HepG2 (cell line): ENCODE data around the gene SLC10A1. TPM values are rescaled to one million over a fixed set of nuclear protein-coding genes. Genes with fewer than 3 reads are reported as not detected.

Source experiments
- ATF7-NPFF ChIP-seq: sonication (generic); formaldehyde crosslinking; IDR thresholded peaks from 2 replicates; pipeline ENCODE4 v1.8.1; 2023; ENCODE audit warnings: mild to moderate bottlenecking, low read depth, missing genetic modification reagents, moderate library complexity
- ATRX ChIP-seq: sonication (generic); formaldehyde crosslinking; IDR thresholded peaks from 2 replicates; pipeline ENCODE4 v1.4.0; 2020; ENCODE audit warnings: missing genetic modification reagents, borderline replicate concordance
- CAMTA2 ChIP-seq: sonication (generic); formaldehyde crosslinking; IDR thresholded peaks from 2 replicates; pipeline ENCODE4 v1.4.0; 2020; ENCODE audit warnings: mild to moderate bottlenecking, missing genetic modification reagents, borderline replicate concordance
- CC2D1A ChIP-seq: sonication (generic); formaldehyde crosslinking; IDR thresholded peaks from 2 replicates; pipeline ENCODE4 v1.8.1; 2023; ENCODE audit warnings: mild to moderate bottlenecking, missing genetic modification reagents
- CENPBD1 ChIP-seq: sonication (generic); formaldehyde crosslinking; IDR thresholded peaks from 2 replicates; pipeline ENCODE4 v1.8.0; 2022; ENCODE audit warnings: missing genetic modification reagents, low read depth, mild to moderate bottlenecking, borderline replicate concordance
- CREB1 ChIP-seq, 2 experiments: fragments of 450-650 bp in 1 of 2; IDR thresholded peaks; 2 replicates each; pipeline ENCODE4 v1.6.1; 2016 to 2017; ENCODE audit warnings: control low read depth in 1 of 2, mild to moderate bottlenecking in 1 of 2, missing compliant biosample characterization in 1 of 2, missing genetic modification characterization in 1 of 2
- CREBL2 ChIP-seq: sonication (generic); formaldehyde crosslinking; IDR thresholded peaks from 2 replicates; pipeline ENCODE4 v1.8.1; 2023; ENCODE audit warnings: missing genetic modification reagents, mild to moderate bottlenecking, borderline replicate concordance
- DNMT3B ChIP-seq: conservative IDR thresholded peaks from 2 replicates; pipeline ENCODE4 v1.6.1; 2016; ENCODE audit warnings: missing biosample characterization, control low read depth
- FOXP1 ChIP-seq, 2 experiments: fragments of 450-650 bp in 1 of 2; IDR thresholded peaks; 2 replicates each; pipeline ENCODE4 v1.6.1; 2017 to 2018; ENCODE audit warnings: antibody characterized with exemption in 1 of 2
- HDAC2 ChIP-seq: sonication (generic); formaldehyde crosslinking; IDR thresholded peaks from 2 replicates; pipeline ENCODE4 v1.4.0; 2020; ENCODE audit warnings: missing genetic modification reagents
- KAT8 ChIP-seq: IDR thresholded peaks from 2 replicates; pipeline ENCODE4 v1.6.1; 2016; ENCODE audit warnings: missing genetic modification reagents, missing compliant biosample characterization
- KDM3A ChIP-seq: IDR thresholded peaks from 2 replicates; pipeline ENCODE4 v1.6.1; 2018; ENCODE audit warnings: low read depth, missing compliant biosample characterization
- MXI1 ChIP-seq: IDR thresholded peaks from 3 replicates; pipeline ENCODE4 v1.6.1; 2012; ENCODE audit warnings: low read depth, low read length, inconsistent platforms, borderline replicate concordance
- MYNN ChIP-seq: sonication (generic); formaldehyde crosslinking; IDR thresholded peaks from 2 replicates; pipeline ENCODE4 v1.4.0; 2020; ENCODE audit warnings: mild to moderate bottlenecking, low read depth, missing genetic modification reagents
- NFATC3 ChIP-seq: sonication (generic); formaldehyde crosslinking; IDR thresholded peaks from 2 replicates; pipeline ENCODE4 v1.5.1; 2020; ENCODE audit warnings: mild to moderate bottlenecking, missing genetic modification reagents
- PITX1 ChIP-seq: sonication (generic); formaldehyde crosslinking; IDR thresholded peaks from 2 replicates; pipeline ENCODE4 v1.5.1; 2020; ENCODE audit warnings: mild to moderate bottlenecking, missing genetic modification reagents
- POLR2A ChIP-seq, 2 experiments: IDR thresholded peaks; 2 replicates each; pipeline ENCODE4 v1.6.1; 2011; ENCODE audit warnings: low read depth in 2 of 2, low read length in 2 of 2, mild to moderate bottlenecking in 1 of 2, moderate library complexity in 1 of 2; ENCODE audit not compliant: insufficient read depth in 1 of 2
- RAD51 ChIP-seq: fragments of 450-650 bp; IDR thresholded peaks from 2 replicates; pipeline ENCODE4 v1.6.1; 2016; ENCODE audit warnings: borderline replicate concordance
- RBFOX2 ChIP-seq: fragments of 200-400 bp; formaldehyde crosslinking; IDR thresholded peaks from 2 replicates; pipeline ENCODE4 v1.6.1; 2017; ENCODE audit warnings: low read depth, mild to moderate bottlenecking, low read length
- SATB2 ChIP-seq: sonication (generic); formaldehyde crosslinking; IDR thresholded peaks from 2 replicates; pipeline ENCODE4 v1.5.0; 2020; ENCODE audit warnings: missing genetic modification reagents
- SMARCE1 ChIP-seq: fragments of 450-650 bp; IDR thresholded peaks from 2 replicates; pipeline ENCODE4 v1.6.1; 2017; ENCODE audit warnings: borderline replicate concordance
- SOX13 ChIP-seq, 3 experiments: fragments of 450-650 bp in 1 of 3; sonication (generic) in 1 of 3; formaldehyde crosslinking in 1 of 3; IDR thresholded peaks in 2 of 3; conservative IDR thresholded peaks in 1 of 3; 2 replicates each; pipeline versions ENCODE4 v1.5.0 to v1.6.1; 2016 to 2020; ENCODE audit warnings: antibody characterized with exemption in 1 of 3, mild to moderate bottlenecking in 1 of 3, missing compliant biosample characterization in 1 of 3, missing genetic modification reagents in 1 of 3, moderate library complexity in 1 of 3
- SOX6 ChIP-seq, 2 experiments: fragments of 450-650 bp in 1 of 2; sonication (generic) in 1 of 2; formaldehyde crosslinking in 1 of 2; IDR thresholded peaks; 2 replicates each; pipeline versions ENCODE4 v1.4.0 to v1.6.1; 2017 to 2020; ENCODE audit warnings: antibody characterized with exemption in 1 of 2, mild to moderate bottlenecking in 1 of 2, missing genetic modification reagents in 1 of 2
- SP5 ChIP-seq: IDR thresholded peaks from 2 replicates; pipeline ENCODE4 v1.6.1; 2016; ENCODE audit warnings: low read depth, borderline replicate concordance
- SRF ChIP-seq: IDR thresholded peaks from 2 replicates; pipeline ENCODE4 v1.6.1; 2011; ENCODE audit warnings: mild to moderate bottlenecking, low read depth, low read length, moderate library complexity
- ZNF607 ChIP-seq: sonication (generic); formaldehyde crosslinking; IDR thresholded peaks from 2 replicates; pipeline ENCODE4 v1.5.1; 2020; ENCODE audit warnings: missing genetic modification reagents, mild to moderate bottlenecking, borderline replicate concordance
- ZNF784 ChIP-seq: sonication (generic); formaldehyde crosslinking; IDR thresholded peaks from 2 replicates; pipeline ENCODE4 v1.5.1; 2020; ENCODE audit warnings: missing genetic modification reagents, mild to moderate bottlenecking, borderline replicate concordance
- ZSCAN30 ChIP-seq: sonication (generic); formaldehyde crosslinking; IDR thresholded peaks from 2 replicates; pipeline ENCODE4 v1.5.0; 2020; ENCODE audit warnings: mild to moderate bottlenecking, missing genetic modification reagents
- ZSCAN5A ChIP-seq: sonication (generic); formaldehyde crosslinking; IDR thresholded peaks from 2 replicates; pipeline ENCODE4 v1.8.0; 2022; ENCODE audit warnings: mild to moderate bottlenecking, missing genetic modification reagents, borderline replicate concordance
- polyA plus RNA-seq, 8 experiments: library from polyadenylated mRNA; depleted of rRNA in 3 of 8; stranded (reverse) in 7 of 8; unstranded in 1 of 8; fragments of >200 nt; fragmentation: Illumina TruSeq in 4 of 8; extraction: Trizol in 4 of 8; gene quantifications; 2 replicates each; pipeline versions ENCODE4 v1.2.1 to v1.2.3, GENCODE V29; 2011 to 2016; ENCODE audit warnings: low read depth in 4 of 8, missing spikeins in 1 of 8, mixed read lengths in 1 of 8; ENCODE audit not compliant: insufficient read depth in 1 of 8
- total RNA-seq, 5 experiments: library from RNA; depleted of rRNA; stranded (reverse); fragments of >200 nt; fragmentation: Illumina TruSeq; extraction: Trizol; gene quantifications; 2 replicates each; pipeline ENCODE4 v1.2.3, GENCODE V29; 2016; ENCODE audit warnings: low read depth in 1 of 5

The SLC10A1 gene
- total and polyA plus RNA-seq, 2 of the 13 experiments (the other 11 are each of a cell fraction or from before 2014, with no cell fraction given), result 0.17 TPM; not detected in 1

- TF ChIP-seq RAD51, result no peak
- peak; percentile 99 for TF ChIP-seq RBFOX2
- TF ChIP-seq SP5 (CRISPR knock-in tag), result peak; percentile 32; the same call in 1 of the 2 replicates
- TF ChIP-seq SMARCE1, result no peak
- TF ChIP-seq PITX1 (CRISPR knock-in tag), result peak; percentile 27; the same call in 1 of the 2 replicates
- peak; percentile 58 for TF ChIP-seq CREB1 (IDR thresholded peaks at IDR 0.05)
- TF ChIP-seq CREB1 (CRISPR knock-in tag; IDR thresholded peaks at IDR 0.05), result no peak
- peak; percentile 21; the same call in 1 of the 2 replicates for TF ChIP-seq SATB2
- no peak for TF ChIP-seq ZNF607 (CRISPR knock-in tag)
- TF ChIP-seq KAT8, result no peak
- no peak for TF ChIP-seq ATRX (CRISPR knock-in tag)
- TF ChIP-seq CREBL2 (CRISPR knock-in tag), result no peak
- no peak for TF ChIP-seq FOXP1 (IDR thresholded peaks at IDR 0.05)
- TF ChIP-seq FOXP1 (CRISPR knock-in tag; IDR thresholded peaks at IDR 0.05), result no peak
- TF ChIP-seq SRF, result no peak
- 0 out of 2 replicates have a peak, but pooled peaks have one; percentile 49 for TF ChIP-seq HDAC2 (CRISPR knock-in tag)
- 0 out of 2 replicates have a peak, but pooled peaks have one; percentile 9 for TF ChIP-seq ATF7-NPFF (CRISPR knock-in tag)
- TF ChIP-seq CAMTA2, result no peak
- TF ChIP-seq ZNF784, result no peak
- no peak; the same call in 1 of the 3 replicates for TF ChIP-seq MXI1
- 0 out of 2 replicates have a peak, but pooled peaks have one; percentile 36 for TF ChIP-seq DNMT3B (CRISPR knock-in tag)
- TF ChIP-seq CC2D1A, result no peak
- TF ChIP-seq NFATC3, result no peak
- no peak for TF ChIP-seq SOX13 (IDR thresholded peaks at IDR 0.05)
- peak in 1 of 2 experiments; percentile 21; a peak in 2 of 4 replicates for TF ChIP-seq SOX13 (CRISPR knock-in tag; conservative IDR thresholded peaks at IDR 0.05 in 1 of 2, IDR thresholded peaks at IDR 0.05 in 1 of 2)
- no peak for TF ChIP-seq ZSCAN30 (CRISPR knock-in tag)
- TF ChIP-seq KDM3A, result no peak
- TF ChIP-seq POLR2A (IDR thresholded peaks at IDR 0.05; ENCODE audit: insufficient read depth in 1 of 2, low read depth in 2 of 2, low read length in 2 of 2), result peak in 1 of 2 experiments; percentile 48; a peak in 1 of 4 replicates
- TF ChIP-seq CENPBD1 (CRISPR knock-in tag), result no peak
- TF ChIP-seq ZSCAN5A, result peak; percentile 99
- TF ChIP-seq SOX6 (IDR thresholded peaks at IDR 0.05), result no peak
- TF ChIP-seq SOX6 (CRISPR knock-in tag; IDR thresholded peaks at IDR 0.05), result no peak
- TF ChIP-seq MYNN (CRISPR knock-in tag), result no peak
These were observed 29.6 kb downstream of the SLC10A1 start (continued) for GRCh38 chr14:69767369-69767999.
